Tibial nerve (tissue), 3 donors: ENCODE measurements around the gene MAMDC2.

Experiments used
- POLR2A ChIP-seq, 2 donors: fragments of 450-650 bp; IDR thresholded peaks; one replicate each; pipeline ENCODE4 v1.6.1; 2017; ENCODE audit warnings: antibody characterized with exemption in 2 of 2, mild to moderate bottlenecking in 2 of 2, moderate library complexity in 2 of 2
- TF ChIP-seq, protein P1 (sequence below), 5 experiments: fragments of 200-600 bp in 3 of 5; fragments of 450-650 bp in 2 of 5; sonication (generic) in 3 of 5; IDR thresholded peaks; one replicate each; pipeline ENCODE4 v1.5.1; 2016 to 2019; ENCODE audit warnings: antibody characterized with exemption in 5 of 5, mild to moderate bottlenecking in 3 of 5, moderate library complexity in 2 of 5

- TF ChIP-seq, protein P1, sequence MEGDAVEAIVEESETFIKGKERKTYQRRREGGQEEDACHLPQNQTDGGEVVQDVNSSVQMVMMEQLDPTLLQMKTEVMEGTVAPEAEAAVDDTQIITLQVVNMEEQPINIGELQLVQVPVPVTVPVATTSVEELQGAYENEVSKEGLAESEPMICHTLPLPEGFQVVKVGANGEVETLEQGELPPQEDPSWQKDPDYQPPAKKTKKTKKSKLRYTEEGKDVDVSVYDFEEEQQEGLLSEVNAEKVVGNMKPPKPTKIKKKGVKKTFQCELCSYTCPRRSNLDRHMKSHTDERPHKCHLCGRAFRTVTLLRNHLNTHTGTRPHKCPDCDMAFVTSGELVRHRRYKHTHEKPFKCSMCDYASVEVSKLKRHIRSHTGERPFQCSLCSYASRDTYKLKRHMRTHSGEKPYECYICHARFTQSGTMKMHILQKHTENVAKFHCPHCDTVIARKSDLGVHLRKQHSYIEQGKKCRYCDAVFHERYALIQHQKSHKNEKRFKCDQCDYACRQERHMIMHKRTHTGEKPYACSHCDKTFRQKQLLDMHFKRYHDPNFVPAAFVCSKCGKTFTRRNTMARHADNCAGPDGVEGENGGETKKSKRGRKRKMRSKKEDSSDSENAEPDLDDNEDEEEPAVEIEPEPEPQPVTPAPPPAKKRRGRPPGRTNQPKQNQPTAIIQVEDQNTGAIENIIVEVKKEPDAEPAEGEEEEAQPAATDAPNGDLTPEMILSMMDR (IDR thresholded peaks at IDR 0.05), result no peak
- TF ChIP-seq POLR2A (IDR thresholded peaks at IDR 0.05), result no peak
Observed at GRCh38 chr9:70169222-70169621, 125.6 kb downstream of the MAMDC2 start.
